ENCODE data around the gene DNER. TPM values are rescaled to one million over a fixed set of nuclear protein-coding genes. Genes with fewer than 3 reads are reported as not detected.
A peak's percentile ranks its signal among the peaks of the same experiment; 100 is the strongest.
"Not testable (repeated sequence)": the region's sequence is repeated elsewhere in the genome, so short reads cannot be mapped to it uniquely, and the experiment has no call there.

DNER gene
- total RNA-seq, 2 donors from 2014 or later: 0.11 to 0.18 TPM

GRCh38 chr2:229752970-229753729 is 38.8 kb upstream of the DNER start:
- 89 to 95% methylated on average over 2 to 11 of the region's 11 CpGs for WGBS, 2 experiments (ENCODE audit: insufficient coverage in 1 of 2, insufficient read length in 1 of 2)
- H3K4me3 ChIP-seq (ENCODE audit: low read length): no peak overlapping the region
- Mint-ChIP-seq H3K27me3 (ENCODE audit: insufficient read depth) (no peaks in the 10 kb centered on the region), H3K4me3 (no peak overlapping the region), H3K9me3 (no peaks in the 10 kb centered on the region), H3K27ac (no peak overlapping the region), H3K4me1 (peaks cover 2% of the 10 kb centered on the region), H3K36me3 (ENCODE audit: low read depth) (peaks cover 3% of the 10 kb centered on the region)
- DNase-seq: no peak
- H3K27ac ChIP-seq (ENCODE audit: low read depth, low read length): no peak overlapping the region
- H3K4me1 ChIP-seq (ENCODE audit: control insufficient read depth, insufficient read depth, low read length): no peaks in the 10 kb centered on the region
- H3K36me3 ChIP-seq (ENCODE audit: control insufficient read depth, insufficient read depth, low read length): no peaks in the 10 kb centered on the region
- no peak overlapping the region for H3K9ac ChIP-seq (ENCODE audit: extremely low read depth, low read length, poor library complexity, severe bottlenecking)
- H3K27me3 ChIP-seq (ENCODE audit: control insufficient read depth, insufficient read depth, low read length, poor library complexity, severe bottlenecking): no peaks in the 10 kb centered on the region
- TF ChIP-seq CTCF (conservative IDR thresholded peaks at IDR 0.05): no peak
- no peaks in the 10 kb centered on the region for H3K9me3 ChIP-seq (ENCODE audit: control insufficient read depth, low read length)

- Histone ChIP-seq H3K9me3 (ENCODE audit: control insufficient read depth, low read length) (peaks cover 18% of the 10 kb centered on the region), H3K27ac (ENCODE audit: low read depth, low read length) (no peak overlapping the region), H3K27me3 (ENCODE audit: control insufficient read depth, insufficient read depth, low read length, poor library complexity, severe bottlenecking) (no peaks in the 10 kb centered on the region), H3K4me1 (ENCODE audit: control insufficient read depth, insufficient read depth, low read length) (peaks cover 3% of the 10 kb centered on the region), H3K4me3 (ENCODE audit: low read length) (no peak overlapping the region), H3K36me3 (ENCODE audit: control insufficient read depth, insufficient read depth, low read length) (no peaks in the 10 kb centered on the region), H3K9ac (ENCODE audit: extremely low read depth, low read length, poor library complexity, severe bottlenecking) (no peak overlapping the region)
- H3K4me1 Mint-ChIP-seq: peaks cover 6% of the 10 kb centered on the region
- 96% methylated on average over 6 of the region's 6 CpGs; no CpG with 5 or more reads in 1 of the 2 experiments for WGBS, 2 experiments (ENCODE audit: insufficient coverage in 1 of 2, insufficient read length in 1 of 2)
- no peak overlapping the region for H3K4me3 Mint-ChIP-seq
- no peak for DNase-seq
- no peak for TF ChIP-seq CTCF (conservative IDR thresholded peaks at IDR 0.05)
- no peak overlapping the region for H3K27ac Mint-ChIP-seq
- peaks cover 3% of the 10 kb centered on the region for H3K36me3 Mint-ChIP-seq (ENCODE audit: low read depth)
- H3K9me3 Mint-ChIP-seq: peaks cover 7% of the 10 kb centered on the region
- H3K27me3 Mint-ChIP-seq (ENCODE audit: insufficient read depth): no peaks in the 10 kb centered on the region
Observed at GRCh38 chr2:229749779-229750178, 35.4 kb upstream of the DNER start.

GRCh38 chr2:229748950-229749349 is 34.6 kb upstream of the DNER start:
- no peak overlapping the region for H3K4me3 Mint-ChIP-seq
- Histone ChIP-seq H3K9me3 (ENCODE audit: control insufficient read depth, low read length) (peaks cover 26% of the 10 kb centered on the region), H3K36me3 (ENCODE audit: control insufficient read depth, insufficient read depth, low read length) (no peaks in the 10 kb centered on the region), H3K4me1 (ENCODE audit: control insufficient read depth, insufficient read depth, low read length) (peaks cover 3% of the 10 kb centered on the region), H3K27me3 (ENCODE audit: control insufficient read depth, insufficient read depth, low read length, poor library complexity, severe bottlenecking) (no peaks in the 10 kb centered on the region), H3K27ac (ENCODE audit: low read depth, low read length) (no peak overlapping the region), H3K9ac (ENCODE audit: extremely low read depth, low read length, poor library complexity, severe bottlenecking) (no peak overlapping the region), H3K4me3 (ENCODE audit: low read length) (no peak overlapping the region)
- peaks cover 14% of the 10 kb centered on the region for H3K9me3 Mint-ChIP-seq
- TF ChIP-seq CTCF (conservative IDR thresholded peaks at IDR 0.05): peak; percentile 46
- H3K27ac Mint-ChIP-seq: no peak overlapping the region
- H3K36me3 Mint-ChIP-seq (ENCODE audit: low read depth): peaks cover 3% of the 10 kb centered on the region
- H3K27me3 Mint-ChIP-seq (ENCODE audit: insufficient read depth): no peaks in the 10 kb centered on the region
- peak; percentile 58 for DNase-seq
- H3K4me1 Mint-ChIP-seq: peaks cover 6% of the 10 kb centered on the region
- WGBS, 2 experiments (ENCODE audit: insufficient coverage in 1 of 2, insufficient read length in 1 of 2): 87 to 100% methylated on average over 1 to 3 of the region's 3 CpGs

GRCh38 chr2:229742691-229743090 is 28.3 kb upstream of the DNER start:
- WGBS, 2 experiments (ENCODE audit: insufficient coverage in 1 of 2, insufficient read length in 1 of 2): 96% methylated on average over 18 of the region's 35 CpGs; no CpG with 5 or more reads in 1 of the 2 experiments
- H3K27me3 ChIP-seq (ENCODE audit: control insufficient read depth, insufficient read depth, low read length, poor library complexity, severe bottlenecking); H3K4me1 Mint-ChIP-seq; H3K36me3 ChIP-seq (ENCODE audit: control insufficient read depth, insufficient read depth, low read length); H3K9ac ChIP-seq (ENCODE audit: extremely low read depth, low read length, poor library complexity, severe bottlenecking); DNase-seq; H3K36me3 Mint-ChIP-seq (ENCODE audit: low read depth); H3K4me1 ChIP-seq (ENCODE audit: control insufficient read depth, insufficient read depth, low read length); H3K27me3 Mint-ChIP-seq (ENCODE audit: insufficient read depth); H3K27ac Mint-ChIP-seq; H3K4me3 ChIP-seq (ENCODE audit: low read length); H3K27ac ChIP-seq (ENCODE audit: low read depth, low read length); H3K4me3 Mint-ChIP-seq: not testable (repeated sequence)
- peaks cover 49% of the 10 kb centered on the region for H3K9me3 ChIP-seq (ENCODE audit: control insufficient read depth, low read length)
- peaks cover 62% of the 10 kb centered on the region for H3K9me3 Mint-ChIP-seq
